BLaER1 treated with 17β-estradiol and CSF1 and Interleukin-3, amounts not matched to agents 10 nM and 100 nM (cell line): ENCODE data around the gene HOXD3.
A peak's percentile ranks its signal among the peaks of the same experiment; 100 is the strongest.

ENCODE experiments used
- H3K27ac ChIP-seq, 11 experiments: shearing (Covaris generic); formaldehyde crosslinking; 2 replicates each; pipeline ENCODE4 v1.8.1; 2022
- H3K27me3 ChIP-seq, 11 experiments: shearing (Covaris generic); formaldehyde crosslinking; 2 replicates each; pipeline ENCODE4 v1.8.1; 2022
- H3K36me3 ChIP-seq, 11 experiments: shearing (Covaris generic); formaldehyde crosslinking; 2 replicates each; pipeline ENCODE4 v1.8.1; 2022
- H3K4me1 ChIP-seq, 10 experiments: shearing (Covaris generic); formaldehyde crosslinking; 2 replicates each; pipeline ENCODE4 v1.8.1; 2022
- H3K4me2 ChIP-seq, 11 experiments: shearing (Covaris generic); formaldehyde crosslinking; 2 replicates each; pipeline ENCODE4 v1.8.1; 2022
- H3K4me3 ChIP-seq, 10 experiments: shearing (Covaris generic); formaldehyde crosslinking; 2 replicates each; pipeline ENCODE4 v1.8.1; 2022
- H3K9ac ChIP-seq, 11 experiments: shearing (Covaris generic); formaldehyde crosslinking; 2 replicates each; pipeline ENCODE4 v1.8.1; 2022
- H3K9me3 ChIP-seq, 11 experiments: shearing (Covaris generic); formaldehyde crosslinking; replicated peaks in 1 of 11; 2 replicates each; pipeline ENCODE4 v1.8.1; 2022
- H4K20me1 ChIP-seq, 11 experiments: shearing (Covaris generic); formaldehyde crosslinking; 2 replicates each; pipeline ENCODE4 v1.8.1; 2022
- Cebpa-rat ChIP-seq, 11 experiments: shearing (Covaris generic); IDR thresholded peaks; 2 replicates each; pipeline ENCODE4 v1.8.1; 2022

The HOXD3 gene

GRCh38 chr2:176136374-176137251 is 20.5 kb upstream of the HOXD3 start:
- Histone ChIP-seq H3K36me3 (no peaks in the 10 kb centered on the region), H3K4me1 (peaks cover 6 to 16% (median 13%) of the 10 kb centered on the region in 10 experiments; a peak in 17 of 20 replicates), H4K20me1 (peaks cover 0 to 17% (median 6%) of the 10 kb centered on the region in 11 experiments; a peak in 4 of 22 replicates), H3K9me3 (peaks cover 10 to 39% (median 25%) of the 10 kb centered on the region in 11 experiments; a peak in 20 of 22 replicates), H3K4me2 (peak overlapping the region; percentile 21 to 61 (median 51); a peak in 20 of 22 replicates), H3K9ac (no peak overlapping the region), H3K27ac (no peak overlapping the region), H3K27me3 (peaks cover 91 to 99% (median 94%) of the 10 kb centered on the region in 11 experiments), H3K4me3 (no peak overlapping the region)
- TF ChIP-seq Cebpa-rat (IDR thresholded peaks at IDR 0.05), result no peak

- no peak overlapping the region for H3K4me2 ChIP-seq
- peaks cover 85 to 95% (median 88%) of the 10 kb centered on the region in 11 experiments for H3K27me3 ChIP-seq
- H3K27ac ChIP-seq, result no peak overlapping the region
- H3K4me1 ChIP-seq, result peaks cover 6 to 16% (median 13%) of the 10 kb centered on the region in 10 experiments; a peak in 17 of 20 replicates
- no peak overlapping the region for H3K4me3 ChIP-seq
- H3K36me3 ChIP-seq, result no peaks in the 10 kb centered on the region
- peaks cover 0 to 14% (median 6%) of the 10 kb centered on the region in 11 experiments; a peak in 4 of 22 replicates for H4K20me1 ChIP-seq
- H3K9ac ChIP-seq, result no peak overlapping the region
- TF ChIP-seq Cebpa-rat (IDR thresholded peaks at IDR 0.05), result no peak
- peaks cover 10 to 39% (median 25%) of the 10 kb centered on the region in 11 experiments; a peak in 20 of 22 replicates for H3K9me3 ChIP-seq
These were observed 19.9 kb upstream of the HOXD3 start for GRCh38 chr2:176137252-176137580.

- H3K27me3 ChIP-seq, result peaks cover 78 to 93% (median 82%) of the 10 kb centered on the region in 11 experiments
These were observed 19.2 kb upstream of the HOXD3 start for GRCh38 chr2:176137906-176138305.

GRCh38 chr2:176138526-176138922 is 18.6 kb upstream of the HOXD3 start:
- peaks cover 0 to 10% (median 0%) of the 10 kb centered on the region in 11 experiments; a peak in 3 of 22 replicates for H4K20me1 ChIP-seq
- no peak for TF ChIP-seq Cebpa-rat (IDR thresholded peaks at IDR 0.05)
- H3K27ac ChIP-seq, result no peak overlapping the region
- H3K27me3 ChIP-seq, result peaks cover 72 to 93% (median 76%) of the 10 kb centered on the region in 11 experiments
- H3K9ac ChIP-seq, result no peak overlapping the region
- no peaks in the 10 kb centered on the region for H3K36me3 ChIP-seq
- H3K4me1 ChIP-seq, result peaks cover 6 to 16% (median 13%) of the 10 kb centered on the region in 10 experiments; a peak in 17 of 20 replicates
- H3K4me3 ChIP-seq, result no peak overlapping the region
- no peak overlapping the region for H3K4me2 ChIP-seq
- H3K9me3 ChIP-seq, result peaks cover 10 to 39% (median 25%) of the 10 kb centered on the region in 11 experiments; a peak in 20 of 22 replicates

More at GRCh38 chr2:176137906-176138305, 19.2 kb upstream of the HOXD3 start:
- peaks cover 0 to 10% (median 0%) of the 10 kb centered on the region in 11 experiments; a peak in 4 of 22 replicates for H4K20me1 ChIP-seq
- H3K9ac ChIP-seq, result no peak overlapping the region
- TF ChIP-seq Cebpa-rat (IDR thresholded peaks at IDR 0.05), result no peak
- peaks cover 10 to 39% (median 25%) of the 10 kb centered on the region in 11 experiments; a peak in 20 of 22 replicates for H3K9me3 ChIP-seq
- no peak overlapping the region for H3K4me2 ChIP-seq
- H3K27ac ChIP-seq, result no peak overlapping the region
- no peak overlapping the region for H3K4me3 ChIP-seq
- no peaks in the 10 kb centered on the region for H3K36me3 ChIP-seq
- H3K4me1 ChIP-seq, result peaks cover 6 to 16% (median 13%) of the 10 kb centered on the region in 10 experiments; a peak in 17 of 20 replicates

GRCh38 chr2:176138923-176139660 is 18.0 kb upstream of the HOXD3 start:
- TF ChIP-seq Cebpa-rat (IDR thresholded peaks at IDR 0.05), result no peak
- H3K27me3 ChIP-seq, result peaks cover 67 to 91% (median 70%) of the 10 kb centered on the region in 11 experiments
- peaks cover 0 to 5% (median 0%) of the 10 kb centered on the region in 11 experiments; a peak in 3 of 22 replicates for H4K20me1 ChIP-seq
- H3K36me3 ChIP-seq, result no peaks in the 10 kb centered on the region
- H3K4me1 ChIP-seq, result peaks cover 6 to 16% (median 13%) of the 10 kb centered on the region in 10 experiments; a peak in 17 of 20 replicates
- no peak overlapping the region for H3K27ac ChIP-seq
- no peak overlapping the region for H3K9ac ChIP-seq
- no peak overlapping the region for H3K4me2 ChIP-seq
- H3K9me3 ChIP-seq, result peaks cover 10 to 39% (median 25%) of the 10 kb centered on the region in 11 experiments; a peak in 20 of 22 replicates
- H3K4me3 ChIP-seq, result no peak overlapping the region

GRCh38 chr2:176139661-176140512 is 17.2 kb upstream of the HOXD3 start:
- Histone ChIP-seq H3K4me3 (peak overlapping the region in 1 of 10 experiments; percentile 40; a peak in 1 of 20 replicates), H3K36me3 (no peaks in the 10 kb centered on the region), H3K9ac (no peak overlapping the region), H4K20me1 (no peaks in the 10 kb centered on the region; a peak in 1 of 22 replicates), H3K27ac (no peak overlapping the region), H3K4me2 (peak overlapping the region in 6 of 11 experiments; percentile 33 to 60 (median 39); a peak in 7 of 22 replicates), H3K9me3 (peaks cover 10 to 39% (median 25%) of the 10 kb centered on the region in 11 experiments; a peak in 20 of 22 replicates), H3K4me1 (peaks cover 6 to 16% (median 13%) of the 10 kb centered on the region in 10 experiments; a peak in 17 of 20 replicates), H3K27me3 (peaks cover 59 to 86% (median 62%) of the 10 kb centered on the region in 11 experiments)
- TF ChIP-seq Cebpa-rat (IDR thresholded peaks at IDR 0.05), result no peak

- peak overlapping the region in 2 of 10 experiments; percentile 36 to 40; a peak in 3 of 20 replicates for H3K4me3 ChIP-seq
- peaks cover 50 to 86% (median 62%) of the 10 kb centered on the region in 11 experiments for H3K27me3 ChIP-seq
- peaks cover 10 to 39% (median 25%) of the 10 kb centered on the region in 11 experiments; a peak in 20 of 22 replicates for H3K9me3 ChIP-seq
- peaks cover 6 to 12% (median 11%) of the 10 kb centered on the region in 10 experiments; a peak in 17 of 20 replicates for H3K4me1 ChIP-seq
- no peak for TF ChIP-seq Cebpa-rat (IDR thresholded peaks at IDR 0.05)
- H3K4me2 ChIP-seq, result peak overlapping the region in 8 of 11 experiments; percentile 18 to 60 (median 35); a peak in 11 of 22 replicates
- no peaks in the 10 kb centered on the region for H3K36me3 ChIP-seq
- no peak overlapping the region for H3K27ac ChIP-seq
- no peaks in the 10 kb centered on the region for H4K20me1 ChIP-seq
- H3K9ac ChIP-seq, result no peak overlapping the region
These were observed 16.4 kb upstream of the HOXD3 start for GRCh38 chr2:176140513-176141317.
